CD4-positive, alpha-beta T cell (primary cell): ENCODE measurements around the gene CASZ1. TPM values are rescaled to one million over a fixed set of nuclear protein-coding genes. Genes with fewer than 3 reads are reported as not detected.

Source experiments
- ATAC-seq: fragments of 200-7000 bp; cut with Tn5 transposase; one replicate; pipeline ENCODE4 v1.10.0; 2022; ENCODE audit warnings: mild to moderate bottlenecking; ENCODE audit not compliant: poor library complexity
- CTCF ChIA-PET: fragments of 350-600 bp; sonication (Branson Sonifier 250); formaldehyde crosslinking; loops from one replicate; lab custom pipeline; 2021; ENCODE audit warnings: antibody characterized with exemption, inconsistent platforms; lab: Charles Lee
- POLR2A ChIA-PET: fragments of 350-600 bp; sonication (Branson Sonifier 250); formaldehyde crosslinking; loops from one replicate; lab custom pipeline; 2021; ENCODE audit warnings: antibody characterized with exemption, inconsistent platforms; lab: Charles Lee
- DNase-seq, 14 experiments: peaks; one replicate each; pipeline ENCODE4 v3.0.0-alpha.2; 2013 to 2020; ENCODE audit warnings: mixed read lengths in 2 of 14
- H3K27ac ChIP-seq, 2 donors: one replicate each; pipeline versions ENCODE4 v1.5.1 to v1.7.0; 2013; ENCODE audit warnings: low read length in 2 of 2, low read depth in 1 of 2, mild to moderate bottlenecking in 1 of 2
- H3K27me3 ChIP-seq, 2 experiments: 1 replicate in 1 of 2; 2 replicates in 1 of 2; pipeline versions ENCODE4 v1.6.1 to v1.7.0; 2013; ENCODE audit warnings: low read length in 2 of 2, control low read depth in 1 of 2, mild to moderate bottlenecking in 1 of 2, moderate library complexity in 1 of 2; ENCODE audit not compliant: insufficient read depth in 2 of 2, control insufficient read depth in 1 of 2
- H3K36me3 ChIP-seq: one replicate; pipeline ENCODE4 v1.6.1; 2013; ENCODE audit warnings: low read length, control low read depth; ENCODE audit not compliant: insufficient read depth
- H3K4me1 ChIP-seq: one replicate; pipeline ENCODE4 v1.6.1; 2013; ENCODE audit warnings: low read length, control low read depth; ENCODE audit not compliant: insufficient read depth
- H3K4me3 ChIP-seq: one replicate; pipeline ENCODE4 v1.5.1; 2013; ENCODE audit warnings: mild to moderate bottlenecking, low read length, moderate library complexity
- H3K9me3 ChIP-seq, 2 experiments: 1 replicate in 1 of 2; 2 replicates in 1 of 2; pipeline versions ENCODE4 v1.6.1 to v1.7.0; 2013; ENCODE audit warnings: low read length in 2 of 2, mild to moderate bottlenecking in 2 of 2, control low read depth in 1 of 2, moderate library complexity in 1 of 2; ENCODE audit not compliant: control insufficient read depth in 1 of 2, insufficient read depth in 1 of 2
- H3K27ac Mint-ChIP-seq: one replicate; pipeline ENCODE4 v1.8.0; 2020; ENCODE audit warnings: mixed read lengths
- H3K27me3 Mint-ChIP-seq: one replicate; pipeline ENCODE4 v1.8.0; 2021; ENCODE audit warnings: mixed read lengths
- H3K36me3 Mint-ChIP-seq: one replicate; pipeline ENCODE4 v1.8.0; 2021; ENCODE audit warnings: low read depth, mixed read lengths
- H3K4me1 Mint-ChIP-seq: one replicate; pipeline ENCODE4 v1.8.0; 2021; ENCODE audit warnings: low read depth, mixed read lengths
- H3K4me3 Mint-ChIP-seq: one replicate; pipeline ENCODE4 v1.8.0; 2020; ENCODE audit warnings: mild to moderate bottlenecking, mixed read lengths
- H3K9me3 Mint-ChIP-seq: one replicate; pipeline ENCODE4 v1.8.0; 2020; ENCODE audit warnings: mixed read lengths
- CTCF ChIP-seq: fragments of 200-600 bp; IDR thresholded peaks from one replicate; pipeline ENCODE4 v1.8.0; 2022; ENCODE audit warnings: antibody characterized with exemption, mild to moderate bottlenecking
- intact Hi-C, 2 experiments: fragments of 100-400 bp; cut with DNase I in 1 of 2; cut with micrococcal nuclease in 1 of 2; formaldehyde crosslinking; loops; one replicate each; pipeline versions ENCODE4 v1.15.1 to v1.9.0; 2023 to 2025; cut with DNase I, micrococcal nuclease
- total RNA-seq, 174 experiments: library from RNA in 2 of 174; stranded (reverse) in 2 of 174; gene quantifications; one replicate each; pipeline ENCODE4 v1.2.3 and lab custom pipeline; 2021 to 2026

The CASZ1 gene
- total RNA-seq, 2 experiments from 2014 or later = 21.8 to 22.8 TPM

GRCh38 chr1:10629816-10630571 lies 166.5 kb downstream of the CASZ1 start:
- ChIA-PET CTCF (no interaction called here), POLR2A (interaction anchor here (0.5 kb wide), 1 partner anchor 122 kb away, joined by 3 read pairs; no protein-coding TSS in a partner anchor)
- no peak overlapping the region for H3K4me3 ChIP-seq
- peaks cover 20% of the 10 kb centered on the region for H3K36me3 Mint-ChIP-seq
- H3K4me1 Mint-ChIP-seq = no peaks in the 10 kb centered on the region
- H3K27ac ChIP-seq = no peak overlapping the region
- DNase-seq (peak in 1 of 14 experiments; percentile 18), ATAC-seq (no peak)
- no peaks in the 10 kb centered on the region for H3K4me1 ChIP-seq
- H3K36me3 ChIP-seq = peaks cover 18% of the 10 kb centered on the region
- H3K4me3 Mint-ChIP-seq = no peak overlapping the region
- no peaks in the 10 kb centered on the region for H3K27me3 Mint-ChIP-seq
- intact Hi-C loops = loop anchor here (5.0 to 10.0 kb wide), 2 partner anchors 115 to 128 kb away; no protein-coding TSS in a partner anchor
- H3K9me3 Mint-ChIP-seq = no peaks in the 10 kb centered on the region
- no peak overlapping the region for H3K27ac Mint-ChIP-seq
- TF ChIP-seq CTCF = no peak
- no peaks in the 10 kb centered on the region for H3K9me3 ChIP-seq
- H3K27me3 ChIP-seq = no peaks in the 10 kb centered on the region

- no peak overlapping the region for H3K4me3 Mint-ChIP-seq
- Histone ChIP-seq H3K4me1 (no peaks in the 10 kb centered on the region), H3K27ac (no peak overlapping the region), H3K27me3 (no peaks in the 10 kb centered on the region), H3K36me3 (peaks cover 21% of the 10 kb centered on the region), H3K9me3 (no peaks in the 10 kb centered on the region), H3K4me3 (no peak overlapping the region)
- CTCF ChIA-PET = no interaction called here
- ATAC-seq (no peak), DNase-seq (peak in 2 of 14 experiments; percentile 20 to 28)
- H3K4me1 Mint-ChIP-seq = no peaks in the 10 kb centered on the region
- no peak overlapping the region for H3K27ac Mint-ChIP-seq
- TF ChIP-seq CTCF = no peak
- H3K9me3 Mint-ChIP-seq = no peaks in the 10 kb centered on the region
- H3K27me3 Mint-ChIP-seq = no peaks in the 10 kb centered on the region
- peaks cover 27% of the 10 kb centered on the region for H3K36me3 Mint-ChIP-seq
- intact Hi-C loops = no loop called here
- POLR2A ChIA-PET = no interaction called here
These were observed 167.2 kb downstream of the CASZ1 start for GRCh38 chr1:10629091-10629815.

GRCh38 chr1:10628685-10629084 lies 167.8 kb downstream of the CASZ1 start:
- Histone ChIP-seq H3K9me3 (no peaks in the 10 kb centered on the region), H3K27ac (no peak overlapping the region), H3K27me3 (no peaks in the 10 kb centered on the region), H3K36me3 (peaks cover 25% of the 10 kb centered on the region), H3K4me1 (no peaks in the 10 kb centered on the region), H3K4me3 (no peak overlapping the region)
- intact Hi-C loops = no loop called here
- no peak overlapping the region for H3K27ac Mint-ChIP-seq
- no peaks in the 10 kb centered on the region for H3K4me1 Mint-ChIP-seq
- ChIA-PET CTCF (no interaction called here), POLR2A (no interaction called here)
- H3K36me3 Mint-ChIP-seq = peaks cover 33% of the 10 kb centered on the region
- TF ChIP-seq CTCF = no peak
- no peak for ATAC-seq
- H3K4me3 Mint-ChIP-seq = no peak overlapping the region
- no peaks in the 10 kb centered on the region for H3K9me3 Mint-ChIP-seq
- peak in 1 of 14 experiments; percentile 24 for DNase-seq
- no peaks in the 10 kb centered on the region for H3K27me3 Mint-ChIP-seq
